ENCODE results near the gene CASKIN2.

CASKIN2 gene

GRCh38 chr17:75504347-75505151 is 10.8 kb downstream of the CASKIN2 start:
- DNase-seq, result peak; percentile 61

GRCh38 chr17:75503976-75504346 is 11.4 kb downstream of the CASKIN2 start:
- no peak for DNase-seq

GRCh38 chr17:75503337-75503950 is 11.9 kb downstream of the CASKIN2 start:
- no peak for DNase-seq

DNA sequence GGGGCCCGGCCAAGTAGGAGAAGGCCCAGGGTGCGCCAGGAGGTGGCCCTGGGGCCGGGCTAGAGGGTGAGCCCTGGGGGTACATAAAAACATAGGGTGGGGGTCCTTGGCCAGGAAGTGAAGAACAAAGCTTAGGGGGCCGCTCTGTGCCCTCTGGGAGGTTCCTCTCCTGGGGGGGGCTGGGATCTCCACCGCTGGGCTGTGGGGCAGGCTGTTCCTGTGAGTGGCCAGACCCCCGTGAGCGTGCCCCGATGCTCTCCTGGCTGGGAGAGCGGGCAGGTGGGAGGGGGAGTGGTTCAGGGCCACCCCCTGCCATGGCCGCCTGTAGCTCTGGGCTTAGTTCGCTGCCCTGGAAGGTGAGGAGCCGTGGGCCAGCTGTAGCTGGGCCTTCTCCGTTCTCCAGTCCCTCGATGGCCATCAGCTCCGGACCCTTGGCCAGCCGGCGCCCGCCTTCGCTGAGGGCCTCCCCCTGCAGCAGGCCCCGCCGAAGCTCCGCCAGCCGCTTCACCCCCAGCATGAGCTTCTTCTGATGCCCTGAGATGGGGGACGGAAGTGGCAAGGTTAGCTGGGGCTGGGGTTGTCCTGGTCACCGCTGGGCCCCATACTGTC is 12.5 kb downstream of the CASKIN2 start:
- DNase-seq, result no peak

DNA sequence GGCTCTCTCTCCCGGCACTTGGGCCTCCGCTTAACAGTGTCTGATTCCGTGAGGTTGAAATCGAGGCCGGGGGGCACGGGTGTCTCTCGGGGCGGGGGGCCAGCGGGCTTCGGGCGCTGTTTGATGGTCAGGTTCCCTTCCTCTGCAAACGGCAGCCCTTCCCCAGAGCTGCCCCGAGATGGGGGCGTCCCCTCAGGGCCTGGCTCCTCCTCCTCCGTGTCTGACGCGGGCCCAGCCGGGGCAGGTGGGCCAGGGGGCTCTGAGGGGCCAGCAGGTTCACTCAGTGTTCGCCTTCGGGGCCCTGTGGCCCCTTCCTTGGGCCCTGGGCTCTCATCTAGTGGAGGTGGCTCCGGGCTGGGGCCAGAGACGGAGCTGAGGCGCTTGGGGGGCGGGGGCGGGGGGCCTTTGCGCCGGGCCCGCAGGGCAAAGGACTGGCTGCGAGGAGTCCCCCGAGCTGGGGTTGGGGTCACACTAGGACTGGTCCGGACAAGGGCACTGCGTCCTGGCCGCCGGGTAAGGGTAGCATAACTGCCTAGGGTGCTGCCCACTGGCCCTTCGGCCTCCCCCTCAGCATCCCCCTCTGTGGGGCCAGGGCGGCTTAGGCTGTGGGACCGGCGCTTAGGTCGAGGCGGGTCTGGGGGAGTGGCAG is 13.1 kb downstream of the CASKIN2 start:
- DNase-seq, result no peak

DNA sequence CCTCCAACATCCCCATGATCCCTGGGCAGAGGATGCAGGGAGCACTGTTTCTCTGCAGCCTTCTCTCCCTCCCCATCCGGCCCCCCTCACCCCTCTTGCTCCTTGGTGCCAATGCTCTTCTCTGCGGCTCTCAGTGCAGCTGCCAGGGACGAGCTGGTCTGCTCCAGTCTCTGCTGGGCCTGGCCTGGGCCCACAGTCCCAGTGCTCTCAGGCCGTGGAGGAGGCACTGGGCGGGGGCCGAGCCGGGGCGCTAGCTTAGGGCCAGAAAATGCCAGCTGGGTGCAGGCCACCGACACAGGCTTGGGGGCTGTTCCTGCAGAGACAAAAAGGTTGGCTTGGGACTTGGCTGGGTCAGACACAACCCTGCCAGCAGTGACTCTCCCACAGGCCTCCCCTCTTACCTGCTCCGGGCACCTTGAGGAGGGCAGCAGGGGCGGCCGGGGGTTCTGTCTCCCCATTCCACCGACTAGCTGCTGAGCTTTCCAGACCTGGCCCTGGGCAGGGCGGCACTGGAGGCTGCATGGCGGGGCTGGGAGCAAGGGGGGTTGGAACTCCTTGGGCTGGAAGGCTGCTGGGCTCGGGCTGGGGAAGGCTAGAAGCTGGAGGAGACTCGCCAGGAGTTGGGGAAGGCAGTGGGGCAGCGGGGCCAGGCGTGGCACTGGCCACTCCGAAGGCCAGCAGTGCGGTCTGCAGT is 13.8 kb downstream of the CASKIN2 start:
- DNase-seq, result no peak

DNA sequence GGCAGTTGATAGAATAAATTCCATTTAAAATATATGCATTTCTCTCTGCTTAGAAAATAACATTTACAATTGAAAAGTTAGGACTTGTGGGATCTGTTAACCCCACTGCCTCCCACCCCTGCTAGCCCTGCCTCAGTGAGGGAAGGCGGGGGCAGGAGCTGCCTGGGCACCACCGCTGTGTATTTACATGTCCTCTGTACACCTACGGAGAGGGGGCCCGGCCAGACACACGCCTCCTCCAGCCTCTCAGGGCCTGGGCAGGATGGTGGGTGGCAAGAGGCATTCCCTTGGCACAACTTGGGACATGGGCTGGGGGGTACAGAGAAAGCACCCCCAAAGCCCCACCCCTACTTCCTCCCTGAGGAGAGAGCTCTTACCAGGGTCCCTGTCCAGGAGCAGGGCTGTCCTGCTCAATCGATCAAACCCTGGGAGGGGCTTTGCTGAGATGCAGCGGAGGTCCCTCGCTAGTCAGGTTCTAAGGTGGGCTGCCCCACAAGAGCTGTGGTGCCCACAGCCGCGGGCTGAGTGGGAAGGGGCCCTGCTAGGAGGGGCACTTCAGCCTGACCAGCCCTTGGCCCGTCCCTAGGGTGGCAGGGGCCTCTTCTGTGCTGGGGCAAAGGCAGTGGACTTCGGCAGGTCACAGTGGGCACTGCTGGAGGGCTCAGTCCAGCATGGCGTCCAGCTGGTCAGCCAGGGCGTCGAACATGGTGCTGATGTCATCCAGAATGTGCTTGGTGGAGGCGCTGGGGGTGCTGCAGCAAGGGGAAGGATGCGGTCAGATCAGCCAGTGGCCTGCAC is 14.7 kb downstream of the CASKIN2 start:
- DNase-seq, result no peak

DNA sequence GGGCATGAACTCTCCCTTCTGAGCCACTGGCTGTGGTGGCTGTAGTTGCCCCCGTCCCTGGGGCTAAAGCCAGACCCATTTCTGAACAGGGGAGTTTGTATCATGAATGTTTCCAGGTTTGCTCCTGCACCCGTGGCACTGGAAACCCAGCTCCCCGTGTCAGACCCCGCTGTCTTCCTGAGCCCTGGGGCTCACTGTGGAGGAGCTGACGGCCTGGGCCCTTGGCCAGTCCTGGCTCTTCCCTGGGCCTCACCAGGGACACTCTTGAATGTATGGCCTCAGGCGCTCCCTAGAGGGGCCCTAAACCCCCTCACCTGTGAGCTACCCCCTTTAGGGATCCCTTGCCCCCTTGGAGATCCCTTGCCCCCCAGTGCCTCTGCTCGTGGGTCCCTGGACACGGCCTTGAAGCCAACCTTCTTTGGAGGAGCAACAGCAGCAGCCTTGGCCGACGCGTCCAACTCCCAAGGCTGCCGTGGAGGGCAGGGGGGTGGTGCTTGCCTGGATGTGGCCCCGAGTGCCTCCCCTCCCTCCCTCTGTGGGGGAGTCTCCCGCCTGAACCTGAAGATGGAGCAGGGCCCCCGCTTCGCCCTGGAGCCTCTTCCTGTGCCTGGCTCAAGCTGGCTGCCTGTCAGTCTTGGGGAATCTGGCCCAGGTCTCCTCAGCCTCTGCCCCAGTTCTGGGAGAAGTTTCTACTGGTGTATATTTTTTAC is 15.9 kb downstream of the CASKIN2 start:
- no peak for DNase-seq

GRCh38 chr17:75498726-75499213 is 16.6 kb downstream of the CASKIN2 start:
- no peak for DNase-seq

DNA sequence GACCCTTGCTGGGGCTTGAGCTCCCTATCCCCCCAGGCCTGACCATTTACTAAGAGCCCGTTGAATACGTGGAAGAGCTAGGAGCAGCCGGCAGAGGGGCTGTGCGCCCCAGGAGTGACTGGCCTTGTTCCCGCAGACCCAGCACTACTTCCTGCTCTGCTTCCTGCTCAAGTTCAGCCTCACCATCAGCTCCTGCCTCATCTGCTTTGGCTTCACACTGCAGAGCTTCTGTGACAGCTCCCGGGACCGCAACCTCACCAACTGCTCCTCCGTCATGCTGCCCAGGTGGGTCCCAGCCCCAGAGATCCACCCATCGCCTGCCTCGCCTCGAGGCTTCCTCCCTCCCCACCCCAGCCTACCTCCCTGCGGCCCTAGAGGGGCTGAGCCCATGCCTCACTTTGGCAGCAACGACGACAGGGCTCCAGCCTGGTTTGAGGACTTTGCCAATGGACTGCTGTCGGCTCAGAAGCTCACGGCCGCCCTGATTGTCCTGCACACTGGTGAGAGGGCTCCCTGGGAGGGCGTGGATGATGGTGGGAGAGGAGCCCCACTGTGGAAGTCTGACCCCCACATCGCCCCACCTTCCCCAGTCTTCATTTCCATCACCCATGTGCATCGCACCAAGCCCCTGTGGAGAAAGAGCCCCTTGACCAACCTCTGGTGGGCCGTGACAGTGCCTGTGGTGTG is 17.2 kb downstream of the CASKIN2 start:
- no peak for DNase-seq

GRCh38 chr17:75496005-75496404 is 19.3 kb downstream of the CASKIN2 start:
- DNase-seq, result no peak

- no peak for DNase-seq
Observed at GRCh38 chr17:75494326-75494877, 20.9 kb downstream of the CASKIN2 start.

GRCh38 chr17:75493476-75494129 is 21.7 kb downstream of the CASKIN2 start:
- DNase-seq, result no peak

- DNase-seq, result no peak
Observed at GRCh38 chr17:75492555-75493168, 22.7 kb downstream of the CASKIN2 start.

- no peak for DNase-seq
Observed at GRCh38 chr17:75491680-75492079, 23.7 kb downstream of the CASKIN2 start.

DNA sequence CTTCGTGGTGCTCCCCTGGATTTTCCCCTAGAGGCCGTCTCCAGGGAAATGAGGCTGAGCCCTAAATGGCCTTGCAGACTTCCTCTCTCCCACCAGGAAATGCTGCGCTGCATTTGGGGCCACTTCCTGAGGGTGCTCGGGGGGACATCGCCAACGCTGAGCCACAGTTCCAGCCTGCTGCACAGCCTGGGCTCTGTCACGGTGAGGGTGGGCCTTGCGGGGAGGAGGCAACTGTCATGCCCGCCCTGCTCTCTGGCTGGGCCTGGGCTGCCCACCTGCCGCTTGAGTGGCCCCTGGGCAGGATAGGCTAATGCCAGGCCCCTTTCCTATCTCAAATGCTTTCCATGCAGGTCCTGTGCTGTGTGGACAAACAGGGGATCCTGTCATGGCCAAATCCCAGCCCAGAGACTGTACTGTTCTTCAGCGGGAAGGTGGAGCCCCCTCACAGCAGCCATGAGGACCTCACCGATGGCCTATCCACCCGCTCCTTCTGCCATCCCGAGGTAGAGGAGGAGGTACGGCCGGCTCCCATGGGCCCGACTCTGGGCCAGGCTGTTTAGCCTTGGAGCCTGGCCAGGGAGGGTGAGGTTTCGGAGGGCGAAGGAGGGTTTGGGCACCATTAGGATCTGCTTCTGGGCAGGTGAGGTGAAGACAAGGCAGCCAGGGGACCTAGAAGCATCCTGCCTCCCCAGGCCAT is 24.2 kb downstream of the CASKIN2 start:
- DNase-seq, result no peak

DNA sequence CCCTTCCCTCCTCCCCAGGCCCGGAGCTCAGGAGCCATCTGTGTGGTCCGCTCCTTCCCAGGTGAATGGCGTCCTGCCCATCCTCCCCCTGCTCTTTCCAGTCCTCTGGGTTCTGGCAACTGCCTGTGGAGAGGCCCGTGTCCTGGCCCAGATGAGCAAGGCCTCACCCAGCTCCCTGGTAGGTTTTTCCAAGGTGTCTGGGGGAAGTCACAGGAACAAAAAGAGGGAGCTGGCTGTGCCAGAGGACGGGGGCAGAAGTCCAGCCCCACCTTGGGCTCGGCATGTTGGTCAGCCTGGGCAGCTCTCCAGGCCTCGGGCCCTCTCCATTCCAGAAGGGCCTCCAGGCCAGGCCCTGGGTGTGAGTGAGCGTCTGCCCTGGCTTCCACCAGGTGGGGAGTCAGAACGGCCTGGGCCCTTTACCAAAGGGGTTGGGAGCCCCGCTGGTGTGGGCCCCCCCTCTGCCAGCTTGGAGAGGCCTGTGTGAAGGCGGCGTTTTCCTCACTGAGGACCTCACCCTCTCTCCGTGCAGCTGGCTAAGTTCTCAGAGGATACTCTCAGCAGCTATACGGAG is 25.1 kb downstream of the CASKIN2 start:
- no peak for DNase-seq

- DNase-seq, result no peak
Observed at GRCh38 chr17:75489511-75489955, 25.8 kb downstream of the CASKIN2 start.

Data from activated CD8-positive, alpha-beta memory T cell treated with anti-CD3 and anti-CD28 coated beads, Interleukin-2, amount 50 U/mL, for 48 hours (primary cell).